ENCODE data around the gene CSN3.
"Not testable (repeated sequence)": the region's sequence is repeated elsewhere in the genome, so short reads cannot be mapped to it uniquely, and the experiment has no call there.

Gene CSN3, protein sequence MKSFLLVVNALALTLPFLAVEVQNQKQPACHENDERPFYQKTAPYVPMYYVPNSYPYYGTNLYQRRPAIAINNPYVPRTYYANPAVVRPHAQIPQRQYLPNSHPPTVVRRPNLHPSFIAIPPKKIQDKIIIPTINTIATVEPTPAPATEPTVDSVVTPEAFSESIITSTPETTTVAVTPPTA

GRCh38 chr4:70242297-70242696 lies at the start of gene CSN3:
TSS of gene CSN3 (plus strand) at chr4:70242597. CDS start at chr4:70244820, 2,223 bp downstream.
- DNase-seq (ENCODE audit: low read depth in 4 of 4, low spot score in 1 of 4), result not testable (repeated sequence)

DNA sequence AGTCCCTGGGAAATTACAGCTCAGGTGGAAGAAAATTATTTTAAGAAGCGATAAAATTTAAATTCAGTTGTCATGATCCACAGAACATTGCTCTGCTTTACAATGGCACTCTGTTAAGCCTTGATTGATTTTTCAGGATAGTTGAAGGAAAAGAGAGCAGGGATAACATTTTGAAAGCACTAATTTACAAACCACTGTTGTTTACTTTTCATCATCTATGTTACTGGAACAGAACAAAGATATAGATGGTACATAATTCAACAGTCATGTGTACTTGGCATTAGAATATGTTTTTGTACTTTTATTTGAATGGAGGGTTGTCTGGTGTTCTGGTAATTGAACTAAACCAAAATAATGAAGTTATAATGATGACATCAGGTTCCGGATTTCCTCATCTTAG lies 49.5 kb upstream of the CSN3 start:
- DNase-seq (ENCODE audit: low read depth in 4 of 4, low spot score in 1 of 4), result no peak

GRCh38 chr4:70195425-70195824 lies 47.0 kb upstream of the CSN3 start, which contains the start of gene ODAM:
TSS of gene ODAM (plus strand) at chr4:70195725. CDS start at chr4:70196544, 819 bp downstream.
- DNase-seq (ENCODE audit: low read depth in 4 of 4, low spot score in 1 of 4), result no peak

DNA sequence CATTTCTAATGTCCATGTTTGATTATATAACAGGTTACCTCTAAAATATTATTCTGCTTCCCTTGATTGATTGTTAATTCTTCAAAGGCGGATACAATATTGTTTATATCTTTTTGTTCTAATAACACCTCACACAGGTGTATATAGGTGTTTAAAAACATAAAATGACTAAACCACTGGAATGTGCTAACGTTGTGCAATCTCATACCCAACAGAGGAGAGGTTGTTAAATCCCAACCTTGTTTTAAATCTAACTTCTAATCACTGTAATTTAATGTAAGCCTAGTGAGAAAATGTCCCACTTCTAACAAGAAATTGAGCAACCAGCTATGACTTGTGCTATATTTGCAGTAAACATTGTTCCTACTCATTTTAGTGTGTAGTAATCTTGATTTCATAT lies 45.5 kb upstream of the CSN3 start:
- DNase-seq (ENCODE audit: low read depth in 4 of 4, low spot score in 1 of 4), result no peak

DNA sequence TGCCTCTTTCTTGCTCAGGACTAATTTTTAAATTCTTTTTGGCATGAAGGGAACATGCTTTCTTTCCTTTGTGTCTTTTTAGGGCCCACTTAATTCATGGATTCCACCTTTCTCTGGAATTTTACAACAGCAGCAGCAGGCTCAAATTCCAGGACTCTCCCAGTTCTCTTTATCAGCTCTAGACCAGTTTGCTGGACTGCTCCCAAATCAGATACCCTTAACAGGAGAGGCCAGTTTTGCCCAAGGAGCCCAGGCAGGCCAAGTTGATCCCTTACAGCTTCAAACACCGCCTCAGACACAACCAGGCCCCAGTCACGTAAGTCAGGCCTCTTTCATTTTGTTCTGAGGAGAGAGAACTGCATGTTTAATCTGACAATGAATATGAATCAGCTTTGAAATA lies 44.6 kb upstream of the CSN3 start:
- DNase-seq (ENCODE audit: low read depth in 4 of 4, low spot score in 1 of 4), result no peak

GRCh38 chr4:70203601-70204000 lies 38.8 kb upstream of the CSN3 start:
- DNase-seq (ENCODE audit: low read depth in 4 of 4, low spot score in 1 of 4), result no peak

DNA sequence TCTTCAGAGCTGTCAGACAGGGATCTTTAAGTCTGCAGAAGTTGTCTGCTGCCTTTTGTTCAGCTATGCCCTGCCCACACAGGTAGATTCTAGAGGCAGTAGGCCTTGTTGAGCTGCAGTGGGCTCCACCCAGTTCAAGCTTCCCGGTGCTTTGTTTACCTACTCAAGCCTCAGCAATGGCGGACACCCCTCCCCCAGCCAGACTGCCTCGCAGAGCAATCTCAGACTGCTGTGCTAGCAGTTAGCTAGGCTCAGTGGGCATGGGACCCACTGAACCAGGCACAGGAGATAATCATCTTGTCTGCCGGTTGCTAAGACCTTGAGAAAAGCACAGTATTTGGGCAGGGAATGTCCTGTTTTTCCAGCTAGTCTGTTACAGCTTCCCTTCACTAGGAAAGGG lies 29.6 kb upstream of the CSN3 start:
- DNase-seq (ENCODE audit: low read depth in 4 of 4, low spot score in 1 of 4), result not testable (repeated sequence)

GRCh38 chr4:70216109-70216508 lies 26.3 kb upstream of the CSN3 start:
- not testable (repeated sequence) for DNase-seq (ENCODE audit: low read depth in 4 of 4, low spot score in 1 of 4)

DNA sequence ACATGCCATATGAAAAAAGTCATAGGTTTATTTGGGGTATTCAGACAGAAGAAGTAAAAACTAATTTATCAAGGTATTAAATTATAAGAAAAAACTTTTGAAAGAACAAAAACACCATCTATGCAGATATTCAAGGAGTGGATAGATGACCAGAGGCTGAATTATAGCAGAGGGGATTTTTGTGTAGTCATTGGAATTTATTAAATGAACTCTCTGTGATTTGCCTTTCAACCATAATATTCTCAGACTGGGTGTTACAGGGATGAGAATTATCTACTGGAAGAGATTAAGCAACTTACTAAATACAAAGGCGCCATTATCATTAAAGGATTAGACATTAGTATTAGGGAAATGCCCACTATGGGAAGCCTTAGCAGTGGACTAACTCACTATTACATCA lies 25.8 kb upstream of the CSN3 start:
- DNase-seq (ENCODE audit: low read depth in 4 of 4, low spot score in 1 of 4), result not testable (repeated sequence)

DNA sequence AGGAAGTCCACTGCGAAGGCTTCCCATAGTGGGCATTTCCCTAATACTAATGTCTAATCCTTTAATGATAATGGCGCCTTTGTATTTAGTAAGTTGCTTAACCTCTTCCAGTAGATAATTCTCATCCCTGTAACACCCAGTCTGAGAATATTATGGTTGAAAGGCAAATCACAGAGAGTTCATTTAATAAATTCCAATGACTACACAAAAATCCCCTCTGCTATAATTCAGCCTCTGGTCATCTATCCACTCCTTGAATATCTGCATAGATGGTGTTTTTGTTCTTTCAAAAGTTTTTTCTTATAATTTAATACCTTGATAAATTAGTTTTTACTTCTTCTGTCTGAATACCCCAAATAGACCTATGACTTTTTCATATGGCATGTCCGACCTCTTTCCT lies 21.0 kb upstream of the CSN3 start:
- not testable (repeated sequence) for DNase-seq (ENCODE audit: low read depth in 4 of 4, low spot score in 1 of 4)

DNA sequence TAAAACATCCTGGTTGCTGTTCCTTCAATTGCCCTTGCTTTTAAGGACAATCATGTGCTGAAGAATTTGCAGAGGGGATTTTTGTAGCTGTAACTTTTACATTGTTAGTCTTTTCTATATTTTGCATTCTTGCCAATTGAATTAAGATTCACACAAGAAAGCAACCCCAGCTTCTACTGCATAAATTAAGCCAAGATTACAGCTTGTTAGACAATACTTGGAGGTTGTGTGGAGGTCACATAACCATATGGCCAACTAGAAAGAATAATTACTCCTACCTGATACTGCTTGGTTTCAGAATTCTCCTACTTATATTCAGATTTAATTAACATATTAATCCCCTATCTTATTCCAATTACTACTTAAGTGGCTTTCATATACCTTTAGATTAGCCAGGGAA lies 20.6 kb upstream of the CSN3 start:
- not testable (repeated sequence) for DNase-seq (ENCODE audit: low read depth in 4 of 4, low spot score in 1 of 4)

GRCh38 chr4:70225824-70226223 lies 16.6 kb upstream of the CSN3 start, which contains the start of gene FDCSP:
TSS of gene FDCSP (plus strand) at chr4:70226124. CDS start at chr4:70231195, 5,071 bp downstream.
- no peak for DNase-seq (ENCODE audit: low read depth in 4 of 4, low spot score in 1 of 4)

GRCh38 chr4:70236125-70236524 lies 6.3 kb upstream of the CSN3 start:
- DNase-seq (ENCODE audit: low read depth in 4 of 4, low spot score in 1 of 4), result no peak

GRCh38 chr4:70239131-70239883 lies 3.1 kb upstream of the CSN3 start:
- no peak for DNase-seq (ENCODE audit: low read depth in 4 of 4, low spot score in 1 of 4)

DNA sequence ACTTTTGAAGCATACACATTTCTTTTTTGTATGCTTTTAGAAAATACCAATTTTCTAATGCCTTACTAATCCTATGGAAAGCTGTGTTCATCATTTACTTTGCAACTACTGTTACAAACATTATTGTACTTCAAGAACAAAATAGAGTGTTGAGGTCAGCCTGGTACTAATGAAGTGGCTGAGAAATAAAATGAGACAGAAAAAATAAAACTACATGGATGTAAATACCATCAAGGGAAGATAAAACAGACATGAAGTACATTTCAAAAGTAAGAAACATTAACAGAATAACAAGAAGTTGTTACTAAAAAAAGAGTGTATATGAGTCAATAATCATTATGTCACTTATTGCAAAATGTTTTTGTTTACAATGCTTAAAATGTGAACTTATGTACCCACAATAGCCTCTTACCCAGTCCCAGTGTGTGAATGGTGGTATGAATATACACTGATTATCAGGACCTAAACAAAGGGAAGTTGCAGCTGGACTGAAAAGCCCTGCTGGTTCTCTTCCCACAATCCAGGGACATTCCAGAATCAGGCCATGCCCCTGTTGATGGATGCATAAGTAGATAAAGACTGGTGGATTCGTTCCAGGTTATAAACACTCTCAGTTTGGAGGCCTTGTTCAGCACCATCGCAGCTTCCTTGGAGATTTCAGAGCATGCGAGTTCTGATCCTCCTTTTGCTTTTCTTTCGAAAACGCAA lies 2.4 kb upstream of the CSN3 start:
- no peak for DNase-seq (ENCODE audit: low read depth in 4 of 4, low spot score in 1 of 4)

GRCh38 chr4:70243091-70243490 lies 694 bp downstream of the CSN3 start:
- no peak for DNase-seq (ENCODE audit: low read depth in 4 of 4, low spot score in 1 of 4)

DNA sequence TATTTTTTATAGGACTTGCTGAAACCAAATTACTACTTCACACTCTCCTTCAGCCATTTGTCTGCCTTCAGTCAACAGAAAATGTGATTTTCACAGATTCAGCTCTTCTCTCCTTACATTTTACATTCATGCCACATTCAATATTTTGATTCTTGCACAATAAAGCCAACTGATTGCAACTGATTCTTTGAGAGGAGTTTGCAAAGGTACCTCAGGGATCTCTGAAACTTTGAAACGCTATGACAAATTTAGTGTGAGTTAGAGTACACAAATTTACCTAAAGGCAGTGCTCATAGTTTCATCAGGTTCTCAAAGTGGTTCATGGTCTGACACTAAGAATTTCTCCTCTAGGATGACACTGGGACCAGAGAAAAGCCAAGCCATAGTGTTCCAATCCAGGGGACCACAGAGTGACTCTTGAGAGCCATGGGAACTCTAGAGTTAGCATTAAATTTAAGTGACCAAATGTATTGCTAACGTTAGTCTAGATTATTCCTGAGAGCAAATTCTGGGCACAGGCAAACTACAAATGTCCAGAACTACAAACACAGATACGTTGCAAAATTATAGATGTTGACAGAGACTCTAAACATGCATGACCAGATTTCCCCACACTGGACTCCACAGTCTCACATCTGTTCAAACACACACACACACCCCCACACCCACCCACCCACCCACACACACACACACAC lies 9.0 kb downstream of the CSN3 start:
- no peak for DNase-seq (ENCODE audit: low read depth in 4 of 4, low spot score in 1 of 4)

DNA sequence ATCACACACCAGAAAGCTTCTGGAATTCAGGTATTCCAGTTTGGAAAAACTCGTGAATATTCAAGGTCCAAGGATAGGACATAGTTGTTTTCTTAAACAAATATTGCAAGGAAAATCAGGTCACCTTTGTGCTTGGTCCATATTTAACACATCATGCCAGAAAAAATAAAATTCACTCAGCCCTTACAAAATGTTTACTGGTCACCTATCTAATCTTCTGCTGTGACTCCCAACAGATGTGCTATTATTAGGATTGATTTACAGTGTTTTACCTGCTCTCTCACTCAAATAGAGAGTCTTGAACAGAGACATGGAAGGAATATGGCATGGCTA lies 9.5 kb downstream of the CSN3 start:
- DNase-seq (ENCODE audit: low read depth in 4 of 4, low spot score in 1 of 4), result no peak

- DNase-seq (ENCODE audit: low read depth in 4 of 4, low spot score in 1 of 4), result no peak
These were observed 27.3 kb downstream of the CSN3 start for GRCh38 chr4:70269674-70270073.

DNA sequence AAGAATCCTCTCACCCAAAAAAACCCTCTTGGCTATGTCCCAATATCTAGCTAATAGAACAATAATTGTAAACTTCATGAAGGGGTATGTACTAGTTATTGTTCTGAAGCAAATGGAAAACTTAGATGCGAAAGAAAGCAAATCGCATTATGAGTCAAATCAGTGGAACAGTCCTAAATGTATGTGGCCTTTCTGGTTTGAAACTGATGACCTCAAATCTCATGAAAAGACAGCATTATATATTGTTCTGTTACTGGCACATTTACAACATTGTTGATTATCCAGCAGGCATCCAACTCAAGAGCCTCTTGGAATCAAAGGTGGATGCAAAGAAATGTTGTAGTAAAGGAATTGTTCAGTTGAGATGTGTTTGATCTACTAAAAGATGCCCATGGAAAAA lies 34.7 kb downstream of the CSN3 start:
- no peak for DNase-seq (ENCODE audit: low read depth in 4 of 4, low spot score in 1 of 4)

GRCh38 chr4:70280567-70280966 lies 38.2 kb downstream of the CSN3 start:
- DNase-seq (ENCODE audit: low read depth in 4 of 4, low spot score in 1 of 4), result no peak

DNA sequence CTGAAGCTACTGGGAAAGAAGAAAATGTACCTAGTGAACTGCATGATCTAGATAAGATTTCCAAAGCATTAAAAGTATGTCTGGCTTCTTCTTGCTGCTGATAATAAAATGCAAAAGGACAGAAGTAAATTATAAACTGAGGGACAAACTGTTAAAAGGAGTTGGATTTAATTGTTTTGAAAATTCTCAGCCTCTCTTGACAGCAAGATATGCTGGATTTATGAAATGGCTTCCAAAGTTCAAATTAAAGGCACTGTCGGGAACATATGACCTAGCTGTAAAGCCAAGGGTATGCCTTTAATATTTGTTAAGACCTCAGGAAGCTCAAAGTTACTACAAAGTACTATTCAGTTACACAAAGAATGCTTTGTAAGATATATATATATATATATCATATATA lies 46.3 kb downstream of the CSN3 start:
- DNase-seq (ENCODE audit: low read depth in 4 of 4, low spot score in 1 of 4), result no peak

Measured in stimulated activated CD4-positive, alpha-beta T cell treated with anti-CD3 and anti-CD28 coated beads, Interleukin-1b, Interleukin-23, amount 100 ng/mL, for 24 hours (primary cell).